GM12801 (cell line): ENCODE measurements around the gene KLC4.

Experiments
- TF ChIP-seq, protein P1 (sequence below): IDR thresholded peaks from one replicate; pipeline ENCODE4 v1.5.1; 2011; ENCODE audit warnings: control low read depth; ENCODE audit not compliant: insufficient read length; ENCODE audit errors: extremely low read depth

The KLC4 gene

DNA sequence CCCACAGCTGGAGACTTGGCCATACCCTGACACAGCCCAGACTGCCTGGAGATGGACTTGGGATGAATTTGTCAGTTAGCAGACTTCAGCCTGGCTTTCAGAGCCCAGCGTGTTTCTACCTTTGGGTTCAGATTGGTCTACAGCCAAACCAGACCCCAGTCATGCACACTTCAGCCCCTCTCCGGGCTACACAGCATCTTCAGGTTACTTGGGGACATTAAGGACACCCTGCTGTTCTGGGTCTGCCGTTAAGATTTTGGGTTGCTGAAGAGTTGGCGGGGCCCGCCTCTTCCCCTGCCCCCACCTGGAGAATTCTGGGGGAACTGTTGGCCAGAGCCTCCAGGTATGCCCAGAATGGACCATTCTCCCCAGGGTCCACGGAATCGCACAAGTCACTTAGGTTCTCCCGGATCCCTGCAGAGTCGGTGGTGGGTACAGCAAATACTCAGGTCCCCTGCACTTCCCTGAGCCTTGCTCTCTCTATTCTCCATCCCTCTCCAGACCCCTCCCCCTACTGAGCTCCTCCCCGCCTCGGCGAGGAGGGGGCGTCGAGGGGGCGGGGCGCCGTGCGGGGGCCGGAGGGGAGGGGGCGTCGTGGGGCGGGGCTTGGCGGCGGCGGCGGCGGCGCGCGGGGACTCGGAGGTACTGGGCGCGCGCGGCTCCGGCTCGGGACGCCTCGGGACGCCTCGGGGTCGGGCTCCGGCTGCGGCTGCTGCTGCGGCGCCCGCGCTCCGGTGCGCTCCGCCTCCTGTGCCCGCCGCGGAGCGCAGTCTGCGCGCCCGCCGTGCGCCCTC lies 16.4 kb downstream of the KLC4 start, which contains the start of gene PTK7:
TSS of gene PTK7 (plus strand) at position 645 of the 794 bp plus-strand sequence. CDS start 175 bp downstream, outside the sequence.
- TF ChIP-seq, protein P1, sequence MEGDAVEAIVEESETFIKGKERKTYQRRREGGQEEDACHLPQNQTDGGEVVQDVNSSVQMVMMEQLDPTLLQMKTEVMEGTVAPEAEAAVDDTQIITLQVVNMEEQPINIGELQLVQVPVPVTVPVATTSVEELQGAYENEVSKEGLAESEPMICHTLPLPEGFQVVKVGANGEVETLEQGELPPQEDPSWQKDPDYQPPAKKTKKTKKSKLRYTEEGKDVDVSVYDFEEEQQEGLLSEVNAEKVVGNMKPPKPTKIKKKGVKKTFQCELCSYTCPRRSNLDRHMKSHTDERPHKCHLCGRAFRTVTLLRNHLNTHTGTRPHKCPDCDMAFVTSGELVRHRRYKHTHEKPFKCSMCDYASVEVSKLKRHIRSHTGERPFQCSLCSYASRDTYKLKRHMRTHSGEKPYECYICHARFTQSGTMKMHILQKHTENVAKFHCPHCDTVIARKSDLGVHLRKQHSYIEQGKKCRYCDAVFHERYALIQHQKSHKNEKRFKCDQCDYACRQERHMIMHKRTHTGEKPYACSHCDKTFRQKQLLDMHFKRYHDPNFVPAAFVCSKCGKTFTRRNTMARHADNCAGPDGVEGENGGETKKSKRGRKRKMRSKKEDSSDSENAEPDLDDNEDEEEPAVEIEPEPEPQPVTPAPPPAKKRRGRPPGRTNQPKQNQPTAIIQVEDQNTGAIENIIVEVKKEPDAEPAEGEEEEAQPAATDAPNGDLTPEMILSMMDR, result no peak

DNA sequence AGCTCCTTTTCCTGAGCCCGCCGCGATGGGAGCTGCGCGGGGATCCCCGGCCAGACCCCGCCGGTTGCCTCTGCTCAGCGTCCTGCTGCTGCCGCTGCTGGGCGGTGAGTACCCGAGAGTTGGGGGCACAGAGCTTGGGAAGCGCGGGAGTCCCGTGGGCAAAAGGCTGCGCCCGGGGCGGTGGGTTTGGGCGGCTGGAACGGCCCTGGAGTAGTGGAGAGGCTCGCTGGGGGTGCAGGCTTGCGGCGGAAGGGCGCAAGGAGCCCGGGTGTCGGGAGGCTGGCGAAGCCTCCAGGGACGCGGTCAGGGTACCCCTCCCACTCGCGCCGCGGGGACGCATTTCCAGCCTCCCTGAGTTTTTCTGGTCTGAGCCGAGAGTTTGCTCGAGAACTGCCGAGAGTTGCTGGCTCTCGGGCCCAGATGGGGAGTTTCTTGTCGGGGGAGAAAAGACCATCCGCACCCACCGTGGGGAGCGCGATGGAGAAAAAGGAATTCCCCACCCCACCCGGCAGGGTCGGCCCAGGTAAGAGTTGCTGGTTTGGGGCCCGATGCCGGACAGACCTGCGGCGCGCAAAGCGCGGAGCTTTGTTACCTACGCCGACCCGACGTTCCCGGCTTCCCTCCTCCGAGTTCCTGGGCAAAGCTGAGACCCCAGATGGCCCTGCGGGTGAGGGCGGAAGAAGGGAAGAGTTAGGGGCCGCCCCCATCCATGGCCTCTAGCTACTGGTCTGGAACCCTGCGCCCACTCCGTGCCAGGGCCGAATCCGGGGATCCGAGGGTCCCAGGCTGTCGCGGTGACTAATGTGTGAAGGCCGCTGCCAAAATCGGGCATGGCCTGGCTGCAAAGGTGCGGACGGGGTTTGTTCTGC lies 17.3 kb downstream of the KLC4 start:
- TF ChIP-seq, protein P1, result no peak

DNA sequence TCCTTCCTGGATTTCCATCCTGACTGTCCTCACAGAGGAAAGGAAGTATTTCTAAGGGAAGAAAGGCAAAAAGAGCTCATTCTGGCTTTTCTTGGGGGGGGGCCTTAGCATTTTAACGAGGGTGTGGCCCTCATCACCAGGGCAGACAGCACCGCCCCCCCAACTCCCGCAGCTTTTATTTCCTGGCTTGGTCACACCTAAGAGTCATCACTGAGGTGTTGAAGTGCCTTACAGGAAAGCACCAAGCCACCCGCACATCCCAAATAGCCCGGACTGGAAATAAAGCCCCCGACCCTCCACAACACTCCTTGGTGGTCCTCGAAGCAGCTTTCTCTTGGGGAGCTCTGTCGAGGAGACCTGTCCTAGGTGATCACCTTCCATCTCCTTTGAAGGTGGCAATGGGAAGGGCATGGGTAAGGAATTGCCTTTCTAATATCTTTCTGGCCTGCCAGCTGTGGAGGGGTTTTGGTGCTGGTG lies 17.9 kb downstream of the KLC4 start:
- TF ChIP-seq, protein P1, result no peak

DNA sequence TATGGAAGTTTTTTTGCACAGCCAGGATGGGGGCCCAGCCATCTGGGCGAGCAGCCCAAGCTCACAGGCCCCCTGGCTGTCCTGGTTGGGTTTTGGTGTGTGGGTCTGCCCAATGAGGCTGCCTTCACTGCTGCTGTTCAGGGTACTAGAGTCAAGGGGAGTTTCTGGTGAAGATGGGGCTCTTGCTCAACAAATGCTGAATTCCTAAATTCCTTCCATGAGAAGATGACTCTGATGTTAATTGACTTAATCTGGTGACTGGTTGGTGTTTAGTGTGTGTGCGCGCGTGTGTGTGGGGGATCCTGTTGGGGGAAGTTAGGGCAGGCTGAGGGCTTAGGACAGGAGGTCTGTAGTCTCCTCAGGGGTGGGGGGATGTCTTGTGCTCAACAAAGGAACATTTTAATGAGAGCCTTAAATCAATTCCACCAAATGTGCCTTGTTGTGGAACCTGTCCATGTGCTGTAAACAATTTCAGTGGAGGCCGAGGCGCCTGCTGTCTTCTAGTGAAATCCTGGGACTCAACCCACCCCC lies 18.6 kb downstream of the KLC4 start:
- TF ChIP-seq, protein P1, result no peak

DNA sequence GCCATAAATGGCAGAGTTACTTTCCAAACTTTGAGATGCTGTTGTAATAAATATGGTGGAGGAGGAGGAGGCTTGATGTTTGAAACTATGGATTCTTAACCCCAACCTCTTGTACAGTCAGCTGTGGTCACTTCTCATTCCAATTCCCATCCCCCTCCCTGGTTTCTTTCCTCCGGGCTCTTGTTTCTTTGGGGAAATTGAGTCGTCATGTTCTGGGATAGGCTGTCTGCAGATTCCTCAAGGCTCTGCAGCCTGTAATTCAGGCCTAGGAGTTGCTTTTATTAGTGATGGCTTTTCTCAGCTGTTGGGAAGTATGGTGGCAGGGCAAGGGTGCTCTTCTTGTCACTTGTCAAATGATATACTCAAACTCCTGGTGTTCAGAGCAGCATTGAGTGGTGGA lies 19.3 kb downstream of the KLC4 start:
- TF ChIP-seq, protein P1, result no peak

DNA sequence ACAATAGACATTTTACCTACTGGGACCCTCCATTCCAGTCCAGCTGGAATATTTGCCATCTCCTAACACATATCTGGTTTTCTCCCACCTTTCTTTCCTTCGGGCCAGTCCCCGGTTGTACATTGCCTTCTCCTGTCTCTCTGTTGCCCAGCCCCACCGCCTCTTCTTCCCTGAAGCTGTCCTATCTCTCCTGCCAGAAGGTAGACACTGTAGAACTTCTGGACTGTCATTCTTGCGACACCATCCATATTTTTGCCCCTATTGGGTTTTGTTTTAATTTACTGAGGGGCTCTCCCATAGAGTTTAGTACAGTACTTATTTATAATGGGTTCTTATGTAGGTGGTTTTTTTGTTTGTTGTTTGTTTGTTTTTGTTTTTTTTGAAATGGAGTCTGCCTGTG lies 21.6 kb downstream of the KLC4 start:
- TF ChIP-seq, protein P1, result no peak
